ENCODE measurements around the gene MTFP1.
A peak's percentile ranks its signal among the peaks of the same experiment; 100 is the strongest.

The MTFP1 gene

GRCh38 chr22:30390974-30391691, 34.4 kb upstream of the MTFP1 start:
- Histone ChIP-seq H2BK12ac (ENCODE audit: low read length) (no peak overlapping the region), H3K23ac (ENCODE audit: low read length) (no peak overlapping the region), H3K4me3 (ENCODE audit: low read depth, low read length) (no peak overlapping the region), H4K12ac (ENCODE audit: low read depth, low read length) (no peak overlapping the region), H3K9me3 (ENCODE audit: insufficient read depth, low read depth, low read length) (peaks cover 7% of the 10 kb centered on the region), H2BK120ac (ENCODE audit: insufficient read depth, low read length, poor library complexity) (no peak overlapping the region), H3K36me3 (ENCODE audit: control insufficient read depth in 1 of 2, insufficient read depth in 2 of 2, low read length in 2 of 2) (no peaks in the 10 kb centered on the region), H3K79me2 (ENCODE audit: control insufficient read depth, insufficient read depth, low read length, poor library complexity) (no peaks in the 10 kb centered on the region), H2BK5ac (ENCODE audit: low read depth, low read length, poor library complexity) (no peak overlapping the region), H3K4me1 (ENCODE audit: control insufficient read depth in 1 of 2, insufficient read depth in 2 of 2, low read length in 2 of 2) (peaks cover 5 to 8% of the 10 kb centered on the region in 2 experiments), H3K9ac (ENCODE audit: low read length) (no peak overlapping the region), H3K79me1 (ENCODE audit: low read length) (peaks cover 6% of the 10 kb centered on the region), H3K14ac (ENCODE audit: low read length) (no peak overlapping the region), H4K91ac (ENCODE audit: low read depth, low read length) (no peak overlapping the region), H2AK5ac (ENCODE audit: low read length) (no peak overlapping the region), H3K27me3 (ENCODE audit: insufficient read depth, low read length) (no peaks in the 10 kb centered on the region), H2AFZ (ENCODE audit: insufficient read depth, low read length, poor library complexity) (no peak overlapping the region), H3K4ac (ENCODE audit: low read depth, low read length) (no peak overlapping the region), H3K18ac (ENCODE audit: low read length) (no peak overlapping the region), H3K4me2 (ENCODE audit: low read length) (no peak overlapping the region), H4K8ac (ENCODE audit: low read depth, low read length) (no peak overlapping the region), H3K27ac (ENCODE audit: low read depth, low read length) (no peak overlapping the region)
- DNase-seq = peak; percentile 45 to 71
- WGBS (ENCODE audit: extremely low coverage, insufficient coverage, insufficient read length) = no CpG with 5 or more reads among the region's 5 CpGs

- H3K14ac ChIP-seq (ENCODE audit: low read length) = no peak overlapping the region
- H3K4me2 ChIP-seq (ENCODE audit: low read length) = no peak overlapping the region
- no CpG with 5 or more reads among the region's 9 CpGs for WGBS (ENCODE audit: extremely low coverage, insufficient coverage, insufficient read length)
- H3K79me1 ChIP-seq (ENCODE audit: low read length) = no peaks in the 10 kb centered on the region
- no peak overlapping the region for H2AK5ac ChIP-seq (ENCODE audit: low read length)
- H4K12ac ChIP-seq (ENCODE audit: low read depth, low read length) = no peak overlapping the region
- H2BK120ac ChIP-seq (ENCODE audit: insufficient read depth, low read length, poor library complexity) = no peak overlapping the region
- H4K91ac ChIP-seq (ENCODE audit: low read depth, low read length) = no peak overlapping the region
- H4K8ac ChIP-seq (ENCODE audit: low read depth, low read length) = no peak overlapping the region
- H3K23ac ChIP-seq (ENCODE audit: low read length) = no peak overlapping the region
- peaks cover 0 to 3% of the 10 kb centered on the region in 2 experiments for H3K4me1 ChIP-seq (ENCODE audit: control insufficient read depth in 1 of 2, insufficient read depth in 2 of 2, low read length in 2 of 2)
- no peak overlapping the region for H3K27ac ChIP-seq (ENCODE audit: low read depth, low read length)
- DNase-seq = no peak
- H3K79me2 ChIP-seq (ENCODE audit: control insufficient read depth, insufficient read depth, low read length, poor library complexity) = no peaks in the 10 kb centered on the region
- no peak overlapping the region for H2BK5ac ChIP-seq (ENCODE audit: low read depth, low read length, poor library complexity)
- peaks cover 5% of the 10 kb centered on the region for H3K9me3 ChIP-seq (ENCODE audit: insufficient read depth, low read depth, low read length)
- H3K4ac ChIP-seq (ENCODE audit: low read depth, low read length) = no peak overlapping the region
- H2AFZ ChIP-seq (ENCODE audit: insufficient read depth, low read length, poor library complexity) = no peak overlapping the region
- H3K9ac ChIP-seq (ENCODE audit: low read length) = no peak overlapping the region
- H3K36me3 ChIP-seq (ENCODE audit: control insufficient read depth in 1 of 2, insufficient read depth in 2 of 2, low read length in 2 of 2) = no peaks in the 10 kb centered on the region
- no peak overlapping the region for H3K18ac ChIP-seq (ENCODE audit: low read length)
- H2BK12ac ChIP-seq (ENCODE audit: low read length) = no peak overlapping the region
- H3K27me3 ChIP-seq (ENCODE audit: insufficient read depth, low read length) = peaks cover 10% of the 10 kb centered on the region
- H3K4me3 ChIP-seq (ENCODE audit: low read depth, low read length) = no peak overlapping the region
These were observed 32.8 kb upstream of the MTFP1 start for GRCh38 chr22:30392661-30393321.

DNA sequence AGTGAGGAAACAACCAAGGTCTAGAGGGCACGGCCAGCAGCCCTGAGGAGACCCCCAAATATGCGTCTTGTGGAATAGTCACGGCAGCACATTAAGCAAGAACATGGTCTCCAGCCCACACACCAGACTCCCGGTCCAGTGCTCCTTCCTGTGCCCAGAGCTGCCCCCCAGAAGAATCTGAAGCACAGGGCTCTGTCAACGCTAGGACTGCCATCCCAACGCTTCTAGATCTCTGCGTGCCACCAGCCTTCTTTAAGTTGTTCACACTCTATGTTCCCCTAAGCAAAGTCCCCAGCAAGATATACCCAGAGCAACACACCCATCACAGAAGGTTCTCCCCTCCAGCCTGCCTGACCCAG, 32.3 kb upstream of the MTFP1 start:
- H2BK12ac ChIP-seq (ENCODE audit: low read length) = no peak overlapping the region
- no peak overlapping the region for H2BK5ac ChIP-seq (ENCODE audit: low read depth, low read length, poor library complexity)
- DNase-seq = no peak
- no peak overlapping the region for H3K9ac ChIP-seq (ENCODE audit: low read length)
- no peak overlapping the region for H4K8ac ChIP-seq (ENCODE audit: low read depth, low read length)
- H3K14ac ChIP-seq (ENCODE audit: low read length) = no peak overlapping the region
- peaks cover 0 to 3% of the 10 kb centered on the region in 2 experiments for H3K4me1 ChIP-seq (ENCODE audit: control insufficient read depth in 1 of 2, insufficient read depth in 2 of 2, low read length in 2 of 2)
- no peak overlapping the region for H4K91ac ChIP-seq (ENCODE audit: low read depth, low read length)
- H2AFZ ChIP-seq (ENCODE audit: insufficient read depth, low read length, poor library complexity) = no peak overlapping the region
- no peaks in the 10 kb centered on the region for H3K79me1 ChIP-seq (ENCODE audit: low read length)
- H3K4ac ChIP-seq (ENCODE audit: low read depth, low read length) = no peak overlapping the region
- no CpG with 5 or more reads among the region's 7 CpGs for WGBS (ENCODE audit: extremely low coverage, insufficient coverage, insufficient read length)
- no peak overlapping the region for H3K23ac ChIP-seq (ENCODE audit: low read length)
- no peak overlapping the region for H2AK5ac ChIP-seq (ENCODE audit: low read length)
- H3K36me3 ChIP-seq (ENCODE audit: control insufficient read depth in 1 of 2, insufficient read depth in 2 of 2, low read length in 2 of 2) = no peaks in the 10 kb centered on the region
- H3K79me2 ChIP-seq (ENCODE audit: control insufficient read depth, insufficient read depth, low read length, poor library complexity) = no peaks in the 10 kb centered on the region
- no peak overlapping the region for H3K4me3 ChIP-seq (ENCODE audit: low read depth, low read length)
- peaks cover 5% of the 10 kb centered on the region for H3K9me3 ChIP-seq (ENCODE audit: insufficient read depth, low read depth, low read length)
- peaks cover 10% of the 10 kb centered on the region for H3K27me3 ChIP-seq (ENCODE audit: insufficient read depth, low read length)
- no peak overlapping the region for H3K27ac ChIP-seq (ENCODE audit: low read depth, low read length)
- no peak overlapping the region for H4K12ac ChIP-seq (ENCODE audit: low read depth, low read length)
- no peak overlapping the region for H2BK120ac ChIP-seq (ENCODE audit: insufficient read depth, low read length, poor library complexity)
- H3K4me2 ChIP-seq (ENCODE audit: low read length) = no peak overlapping the region
- no peak overlapping the region for H3K18ac ChIP-seq (ENCODE audit: low read length)

DNA sequence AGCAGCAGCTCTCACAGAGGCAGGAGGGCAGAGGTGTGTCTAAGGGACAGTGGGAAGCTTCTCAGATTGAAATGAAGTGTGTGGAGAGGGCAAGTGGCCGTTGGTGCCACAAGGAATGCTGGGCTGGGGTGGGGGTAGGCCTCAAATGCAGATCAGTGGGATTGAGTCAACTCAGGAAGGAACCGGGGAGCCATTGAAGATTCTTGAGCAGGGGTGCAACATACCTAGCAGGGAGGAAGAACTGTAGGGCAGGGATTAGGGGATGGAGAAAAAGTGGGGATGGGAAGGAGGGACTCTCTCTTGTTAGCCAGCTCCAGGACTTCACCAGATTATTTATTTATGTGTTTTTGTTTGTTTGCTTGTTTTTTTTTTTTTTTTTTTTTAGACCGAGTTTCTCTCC, 31.7 kb upstream of the MTFP1 start:
- Histone ChIP-seq H2BK12ac (ENCODE audit: low read length) (no peak overlapping the region), H4K12ac (ENCODE audit: low read depth, low read length) (no peak overlapping the region), H3K14ac (ENCODE audit: low read length) (no peak overlapping the region), H2BK5ac (ENCODE audit: low read depth, low read length, poor library complexity) (no peak overlapping the region), H2AFZ (ENCODE audit: insufficient read depth, low read length, poor library complexity) (no peak overlapping the region), H2BK120ac (ENCODE audit: insufficient read depth, low read length, poor library complexity) (no peak overlapping the region), H2AK5ac (ENCODE audit: low read length) (no peak overlapping the region), H3K4me1 (ENCODE audit: control insufficient read depth in 1 of 2, insufficient read depth in 2 of 2, low read length in 2 of 2) (peaks cover 0 to 3% of the 10 kb centered on the region in 2 experiments), H3K4me2 (ENCODE audit: low read length) (no peak overlapping the region), H4K8ac (ENCODE audit: low read depth, low read length) (no peak overlapping the region), H3K9ac (ENCODE audit: low read length) (no peak overlapping the region), H3K27me3 (ENCODE audit: insufficient read depth, low read length) (peaks cover 10% of the 10 kb centered on the region), H3K18ac (ENCODE audit: low read length) (no peak overlapping the region), H3K27ac (ENCODE audit: low read depth, low read length) (no peak overlapping the region), H4K91ac (ENCODE audit: low read depth, low read length) (no peak overlapping the region), H3K79me2 (ENCODE audit: control insufficient read depth, insufficient read depth, low read length, poor library complexity) (no peaks in the 10 kb centered on the region), H3K4ac (ENCODE audit: low read depth, low read length) (no peak overlapping the region), H3K4me3 (ENCODE audit: low read depth, low read length) (no peak overlapping the region), H3K23ac (ENCODE audit: low read length) (no peak overlapping the region), H3K79me1 (ENCODE audit: low read length) (no peaks in the 10 kb centered on the region), H3K36me3 (ENCODE audit: control insufficient read depth in 1 of 2, insufficient read depth in 2 of 2, low read length in 2 of 2) (no peaks in the 10 kb centered on the region), H3K9me3 (ENCODE audit: insufficient read depth, low read depth, low read length) (peaks cover 5% of the 10 kb centered on the region)
- no CpG with 5 or more reads among the region's 3 CpGs for WGBS (ENCODE audit: extremely low coverage, insufficient coverage, insufficient read length)
- no peak for DNase-seq
